SK-N-SH treated with all-trans-retinoic acid at 6 μM for 48 hours (cell line): ENCODE data around the gene SCN7A.

Source experiments
- ATAC-seq: fragments of 200-7000 bp; cut with Tn5 transposase; 3 replicates; pipeline ENCODE4 v1.9.1; 2020; ENCODE audit warnings: mild to moderate bottlenecking, moderate library complexity
- ARNTL ChIP-seq: fragments of 450-650 bp; formaldehyde crosslinking; IDR thresholded peaks from 2 replicates; pipeline ENCODE4 v1.5.0; 2020; ENCODE audit warnings: low read depth, mild to moderate bottlenecking, moderate library complexity, borderline replicate concordance
- BACH2 ChIP-seq: fragments of 250-450 bp; sonication (Bioruptor Pico); IDR thresholded peaks from 2 replicates; pipeline ENCODE4 v1.9.0; 2021; ENCODE audit warnings: mild to moderate bottlenecking, borderline replicate concordance
- CREB5 ChIP-seq: fragments of 250-450 bp; sonication (Bioruptor Pico); IDR thresholded peaks from 2 replicates; pipeline ENCODE4 v1.5.1; 2020; ENCODE audit warnings: low read depth, mild to moderate bottlenecking, moderate library complexity
- CSDC2 ChIP-seq: fragments of 250-450 bp; sonication (Bioruptor Pico); IDR thresholded peaks from 2 replicates; pipeline ENCODE4 v1.5.0; 2020; ENCODE audit warnings: mild to moderate bottlenecking, moderate library complexity
- CSRNP3 ChIP-seq: fragments of 250-450 bp; sonication (Bioruptor Pico); IDR thresholded peaks from 2 replicates; pipeline ENCODE4 v1.5.1; 2021; ENCODE audit warnings: mild to moderate bottlenecking, moderate library complexity
- ESRRG ChIP-seq: fragments of 250-450 bp; sonication (Bioruptor Pico); IDR thresholded peaks from 2 replicates; pipeline ENCODE4 v1.6.1; 2021; ENCODE audit warnings: mild to moderate bottlenecking
- GLIS3 ChIP-seq: fragments of 250-450 bp; sonication (Bioruptor Pico); IDR thresholded peaks from 2 replicates; pipeline ENCODE4 v1.5.0; 2020; ENCODE audit warnings: mild to moderate bottlenecking, moderate library complexity
- ISL1 ChIP-seq: fragments of 250-450 bp; sonication (Bioruptor Pico); IDR thresholded peaks from 2 replicates; pipeline ENCODE4 v2.1.2; 2022; ENCODE audit warnings: mild to moderate bottlenecking, moderate library complexity
- OSR1 ChIP-seq: fragments of 250-450 bp; sonication (Bioruptor Pico); IDR thresholded peaks from 2 replicates; pipeline ENCODE4 v1.8.0; 2022; ENCODE audit warnings: moderate library complexity, mild to moderate bottlenecking, inconsistent platforms
- PATZ1 ChIP-seq: fragments of 250-450 bp; sonication (Bioruptor Pico); IDR thresholded peaks from 2 replicates; pipeline ENCODE4 v1.8.0; 2020; ENCODE audit warnings: mild to moderate bottlenecking, moderate library complexity, borderline replicate concordance
- PPARA ChIP-seq: fragments of 250-450 bp; sonication (Bioruptor Pico); IDR thresholded peaks from 2 replicates; pipeline ENCODE4 v1.5.0; 2020; ENCODE audit warnings: mild to moderate bottlenecking, borderline replicate concordance
- RARB ChIP-seq: fragments of 250-450 bp; sonication (Bioruptor Pico); IDR thresholded peaks from 2 replicates; pipeline ENCODE4 v1.8.0; 2021; ENCODE audit warnings: mild to moderate bottlenecking, moderate library complexity
- SNAI2 ChIP-seq: fragments of 250-450 bp; sonication (Bioruptor Pico); IDR thresholded peaks from 2 replicates; pipeline ENCODE4 v1.5.0; 2020; ENCODE audit warnings: mild to moderate bottlenecking, moderate library complexity
- TCF4 ChIP-seq: fragments of 250-450 bp; sonication (Bioruptor Pico); IDR thresholded peaks from 2 replicates; pipeline ENCODE4 v1.8.0; 2021; ENCODE audit warnings: mild to moderate bottlenecking, moderate library complexity, borderline replicate concordance
- TOX ChIP-seq: fragments of 250-450 bp; sonication (Bioruptor Pico); IDR thresholded peaks from 2 replicates; pipeline ENCODE4 v1.8.0; 2021; ENCODE audit warnings: mild to moderate bottlenecking, moderate library complexity, borderline replicate concordance
- TSHZ2 ChIP-seq: fragments of 250-450 bp; sonication (Bioruptor Pico); IDR thresholded peaks from 2 replicates; pipeline ENCODE4 v1.5.0; 2020; ENCODE audit warnings: mild to moderate bottlenecking, moderate library complexity
- ZFP3 ChIP-seq: fragments of 250-450 bp; sonication (Bioruptor Pico); IDR thresholded peaks from 2 replicates; pipeline ENCODE4 v1.5.0; 2020; ENCODE audit warnings: mild to moderate bottlenecking, moderate library complexity
- ZFP30 ChIP-seq: fragments of 450-650 bp; formaldehyde crosslinking; IDR thresholded peaks from 2 replicates; pipeline ENCODE4 v1.5.0; 2022; ENCODE audit warnings: mild to moderate bottlenecking, moderate library complexity
- ZNF565 ChIP-seq: fragments of 450-650 bp; formaldehyde crosslinking; conservative IDR thresholded peaks from 2 replicates; pipeline ENCODE4 v1.5.0; 2020; ENCODE audit warnings: low read depth, mild to moderate bottlenecking, moderate library complexity
- ZNF8 ChIP-seq: fragments of 450-650 bp; formaldehyde crosslinking; IDR thresholded peaks from 2 replicates; pipeline ENCODE4 v1.5.0; 2020; ENCODE audit warnings: mild to moderate bottlenecking, moderate library complexity

The SCN7A gene

GRCh38 chr2:166434491-166434890, 59.6 kb downstream of the SCN7A start:
- no peak for ATAC-seq
- TF ChIP-seq CREB5, result no peak
- no peak for TF ChIP-seq TSHZ2
- TF ChIP-seq OSR1, result no peak
- no peak for TF ChIP-seq CSRNP3
- no peak for TF ChIP-seq GLIS3 (CRISPR knock-in tag)
- TF ChIP-seq PATZ1, result no peak
- no peak for TF ChIP-seq ZNF8 (CRISPR knock-in tag)
- TF ChIP-seq TCF4 (CRISPR knock-in tag), result no peak
- TF ChIP-seq CSDC2 (CRISPR knock-in tag), result no peak
- TF ChIP-seq TOX, result no peak
- TF ChIP-seq PPARA (CRISPR knock-in tag), result no peak
- TF ChIP-seq ZFP3 (CRISPR knock-in tag), result no peak
- no peak for TF ChIP-seq RARB (CRISPR knock-in tag)
- no peak for TF ChIP-seq ZFP30 (CRISPR knock-in tag)
- TF ChIP-seq ESRRG (CRISPR knock-in tag), result no peak
- TF ChIP-seq ISL1 (CRISPR knock-in tag), result no peak
- TF ChIP-seq, all 23 proteins: peak for 0

- ATAC-seq, result no peak; the same call in 2 of the 3 replicates
- no peak for TF ChIP-seq CSDC2 (CRISPR knock-in tag)
- peak; percentile 25; the same call in 1 of the 2 replicates for TF ChIP-seq TSHZ2
- peak; percentile 70; the same call in 1 of the 2 replicates for TF ChIP-seq TCF4 (CRISPR knock-in tag)
Measured at GRCh38 chr2:166433457-166433856, 60.6 kb downstream of the SCN7A start.

- ATAC-seq, result no peak
- TF ChIP-seq ARNTL (CRISPR knock-in tag) (no peak), ZNF8 (CRISPR knock-in tag) (no peak), TOX (no peak), ZNF565 (CRISPR knock-in tag) (no peak), SNAI2 (CRISPR knock-in tag) (no peak)
Measured at GRCh38 chr2:166432331-166432730, 61.7 kb downstream of the SCN7A start.

- ATAC-seq, result no peak
Measured at GRCh38 chr2:166424841-166425240, 69.2 kb downstream of the SCN7A start.

More at GRCh38 chr2:166424841-166425240, 69.2 kb downstream of the SCN7A start:
- TF ChIP-seq CSDC2 (CRISPR knock-in tag) (no peak), SNAI2 (CRISPR knock-in tag) (no peak), CREB5 (no peak), BACH2 (CRISPR knock-in tag) (no peak), TSHZ2 (no peak), RARB (CRISPR knock-in tag) (no peak)
- TF ChIP-seq, all 23 proteins: peak for 0
